Esophagus squamous epithelium (tissue), 4 donors: ENCODE data around the gene NDC1.

Experiments used
- POLR2A ChIP-seq, 4 donors: fragments of 450-650 bp; IDR thresholded peaks; one replicate each; pipeline ENCODE4 v1.6.1; 2017; ENCODE audit warnings: antibody characterized with exemption in 4 of 4, mild to moderate bottlenecking in 4 of 4, moderate library complexity in 3 of 4
- TF ChIP-seq, protein P1 (sequence below), 6 experiments: fragments of 450-650 bp in 4 of 6; fragments of 200-600 bp in 2 of 6; sonication (generic) in 2 of 6; IDR thresholded peaks; one replicate each; pipeline ENCODE4 v1.5.1; 2016 to 2019; ENCODE audit warnings: antibody characterized with exemption in 6 of 6, mild to moderate bottlenecking in 4 of 6, moderate library complexity in 4 of 6

DNA sequence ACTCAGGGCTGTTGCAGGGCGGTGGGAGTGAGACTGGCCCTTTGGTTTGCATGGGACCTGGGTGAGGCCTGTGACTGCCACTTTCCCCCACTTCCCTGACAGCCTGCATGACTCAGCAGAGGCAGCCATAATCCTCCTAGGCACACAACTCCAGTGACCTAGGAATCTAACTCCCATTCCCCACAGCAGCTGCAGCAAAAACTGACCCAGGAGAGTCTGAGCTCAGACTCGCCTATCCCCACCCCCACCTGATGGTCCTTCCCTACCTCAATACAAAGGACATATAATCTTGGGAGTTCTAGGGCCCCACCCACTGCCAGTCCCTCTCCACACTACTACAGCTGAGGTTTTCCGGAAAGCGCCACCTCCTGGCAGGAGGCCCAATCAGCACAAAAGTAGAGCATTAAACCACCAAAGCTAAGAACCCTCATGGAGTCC is 26.7 kb downstream of the NDC1 start:
- TF ChIP-seq, protein P1, sequence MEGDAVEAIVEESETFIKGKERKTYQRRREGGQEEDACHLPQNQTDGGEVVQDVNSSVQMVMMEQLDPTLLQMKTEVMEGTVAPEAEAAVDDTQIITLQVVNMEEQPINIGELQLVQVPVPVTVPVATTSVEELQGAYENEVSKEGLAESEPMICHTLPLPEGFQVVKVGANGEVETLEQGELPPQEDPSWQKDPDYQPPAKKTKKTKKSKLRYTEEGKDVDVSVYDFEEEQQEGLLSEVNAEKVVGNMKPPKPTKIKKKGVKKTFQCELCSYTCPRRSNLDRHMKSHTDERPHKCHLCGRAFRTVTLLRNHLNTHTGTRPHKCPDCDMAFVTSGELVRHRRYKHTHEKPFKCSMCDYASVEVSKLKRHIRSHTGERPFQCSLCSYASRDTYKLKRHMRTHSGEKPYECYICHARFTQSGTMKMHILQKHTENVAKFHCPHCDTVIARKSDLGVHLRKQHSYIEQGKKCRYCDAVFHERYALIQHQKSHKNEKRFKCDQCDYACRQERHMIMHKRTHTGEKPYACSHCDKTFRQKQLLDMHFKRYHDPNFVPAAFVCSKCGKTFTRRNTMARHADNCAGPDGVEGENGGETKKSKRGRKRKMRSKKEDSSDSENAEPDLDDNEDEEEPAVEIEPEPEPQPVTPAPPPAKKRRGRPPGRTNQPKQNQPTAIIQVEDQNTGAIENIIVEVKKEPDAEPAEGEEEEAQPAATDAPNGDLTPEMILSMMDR (IDR thresholded peaks at IDR 0.05) = peak in 1 of 6 experiments; percentile 27
- TF ChIP-seq POLR2A (IDR thresholded peaks at IDR 0.05) = no peak
